HG02973 (cell line): ENCODE results near the gene RAI1.

Source experiments
- ATAC-seq: cut with Tn5 transposase; IDR thresholded peaks from one replicate; pipeline ENCODE4 v1.9.1; 2021; ENCODE audit warnings: moderate library complexity; ENCODE audit not compliant: unreplicated experiment

The RAI1 gene

GRCh38 chr17:17856386-17856785 lies 175.1 kb downstream of the RAI1 start:
- ATAC-seq = no peak

DNA sequence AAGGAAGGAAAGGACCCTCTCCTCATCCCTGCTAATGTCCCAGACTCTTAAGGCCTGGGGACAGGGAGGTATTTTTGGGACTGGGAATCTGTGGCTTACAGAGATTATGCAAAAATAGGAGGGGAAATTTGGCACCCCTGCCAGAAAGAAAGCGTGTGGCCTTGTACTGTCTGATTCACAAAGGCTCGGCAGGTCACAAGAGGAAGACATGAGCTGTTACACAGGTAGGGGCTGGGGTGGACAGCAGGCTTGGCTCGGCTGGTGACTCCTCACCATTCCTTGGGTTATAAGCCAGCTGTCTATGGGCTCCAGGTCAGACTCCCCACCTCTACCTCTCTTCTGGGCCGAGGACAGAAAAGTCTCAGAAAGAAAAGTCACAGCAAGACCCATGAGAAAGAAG lies 176.2 kb downstream of the RAI1 start:
- ATAC-seq = no peak

GRCh38 chr17:17859909-17860765 lies 178.9 kb downstream of the RAI1 start:
- no peak for ATAC-seq

DNA sequence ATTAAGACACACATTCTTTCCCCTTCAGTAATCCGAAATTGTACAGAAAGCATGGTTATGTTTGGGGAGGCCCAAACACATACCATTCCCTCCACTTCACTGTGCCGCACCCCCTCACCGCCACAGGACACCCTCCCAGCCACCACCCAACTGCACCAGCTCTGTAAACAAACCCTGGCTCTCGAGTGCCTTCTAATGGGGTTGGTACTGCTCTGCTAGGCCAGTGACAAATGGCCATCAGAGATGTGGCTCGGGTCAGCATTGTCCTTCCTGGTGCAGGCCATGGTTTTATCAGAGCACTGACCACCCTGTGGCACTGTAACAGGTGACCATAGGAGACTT lies 179.5 kb downstream of the RAI1 start:
- no peak for ATAC-seq
